ENCODE measurements around the gene ZNF764.

GRCh38 chr16:30515275-30515674 lies 42.9 kb downstream of the ZNF764 start:
- TF ChIP-seq POLR2AphosphoS5 (IDR thresholded peaks at IDR 0.05; ENCODE audit: insufficient read depth in 1 of 2, low read depth in 1 of 2) (no peak), POLR2A (IDR thresholded peaks at IDR 0.05) (no peak), CTCF (IDR thresholded peaks at IDR 0.05) (no peak)
